Thoracic aorta (tissue), 2 donors: ENCODE measurements around the gene POFUT2. TPM values are rescaled to one million over a fixed set of nuclear protein-coding genes. Genes with fewer than 3 reads are reported as not detected.

Experiments
- ATAC-seq: fragments of 150-250 bp; one replicate; pipeline ENCODE4 v1.8.0; 2017; ENCODE audit warnings: low read depth; ENCODE audit not compliant: insufficient number of reproducible peaks, low FRiP score
- DNase-seq: peaks from one replicate; pipeline ENCODE4 v3.0.0-alpha.2; 2020; ENCODE audit warnings: low spot score
- H3K27ac ChIP-seq, 2 donors: fragments of 200-600 bp; sonication (generic); 1 replicate in 1 of 2; 2 replicates in 1 of 2; pipeline ENCODE4 v1.5.1; 2016; ENCODE audit warnings: mild to moderate bottlenecking in 2 of 2, moderate library complexity in 2 of 2
- H3K27me3 ChIP-seq: fragments of 200-600 bp; sonication (generic); replicated peaks from 2 replicates; pipeline ENCODE4 v1.6.0; 2016; ENCODE audit warnings: mild to moderate bottlenecking; ENCODE audit not compliant: insufficient read depth
- H3K36me3 ChIP-seq: fragments of 200-600 bp; sonication (generic); one replicate; pipeline ENCODE4 v1.5.1; 2016
- H3K4me1 ChIP-seq, 2 donors: fragments of 200-600 bp; sonication (generic); 1 replicate in 1 of 2; 2 replicates in 1 of 2; pipeline versions ENCODE4 v1.5.1 to v1.6.0; 2016; ENCODE audit warnings: low read depth in 2 of 2, mild to moderate bottlenecking in 1 of 2; ENCODE audit not compliant: control insufficient read depth in 1 of 2
- H3K4me3 ChIP-seq: fragments of 200-600 bp; sonication (generic); 2 replicates; pipeline ENCODE4 v1.5.1; 2016; ENCODE audit warnings: mild to moderate bottlenecking
- H3K9me3 ChIP-seq: fragments of 200-600 bp; sonication (generic); 2 replicates; pipeline ENCODE4 v1.5.1; 2016
- total RNA-seq, 2 donors: library from RNA; depleted of rRNA; stranded (reverse); fragments of >200 nt; gene quantifications; one replicate each; pipeline versions ENCODE4 v1.1.0 to v1.2.3, GENCODE V29; 2016
- TF ChIP-seq, protein P1 (sequence below): fragments of 200-600 bp; sonication (generic); IDR thresholded peaks from one replicate; pipeline ENCODE4 v1.5.1; 2019; ENCODE audit warnings: antibody characterized with exemption

POFUT2 gene
- total RNA-seq, 2 donors from 2014 or later = 70.8 to 87.3 TPM

GRCh38 chr21:45304945-45305344 is 17.2 kb upstream of the POFUT2 start:
- ATAC-seq = no peak
- no peak for DNase-seq
- Histone ChIP-seq H3K4me1 (peaks cover 8 to 43% of the 10 kb centered on the region in 2 donors), H3K27me3 (no peaks in the 10 kb centered on the region), H3K9me3 (no peaks in the 10 kb centered on the region), H3K27ac (no peak overlapping the region), H3K36me3 (no peaks in the 10 kb centered on the region), H3K4me3 (no peak overlapping the region)
- TF ChIP-seq, protein P1, sequence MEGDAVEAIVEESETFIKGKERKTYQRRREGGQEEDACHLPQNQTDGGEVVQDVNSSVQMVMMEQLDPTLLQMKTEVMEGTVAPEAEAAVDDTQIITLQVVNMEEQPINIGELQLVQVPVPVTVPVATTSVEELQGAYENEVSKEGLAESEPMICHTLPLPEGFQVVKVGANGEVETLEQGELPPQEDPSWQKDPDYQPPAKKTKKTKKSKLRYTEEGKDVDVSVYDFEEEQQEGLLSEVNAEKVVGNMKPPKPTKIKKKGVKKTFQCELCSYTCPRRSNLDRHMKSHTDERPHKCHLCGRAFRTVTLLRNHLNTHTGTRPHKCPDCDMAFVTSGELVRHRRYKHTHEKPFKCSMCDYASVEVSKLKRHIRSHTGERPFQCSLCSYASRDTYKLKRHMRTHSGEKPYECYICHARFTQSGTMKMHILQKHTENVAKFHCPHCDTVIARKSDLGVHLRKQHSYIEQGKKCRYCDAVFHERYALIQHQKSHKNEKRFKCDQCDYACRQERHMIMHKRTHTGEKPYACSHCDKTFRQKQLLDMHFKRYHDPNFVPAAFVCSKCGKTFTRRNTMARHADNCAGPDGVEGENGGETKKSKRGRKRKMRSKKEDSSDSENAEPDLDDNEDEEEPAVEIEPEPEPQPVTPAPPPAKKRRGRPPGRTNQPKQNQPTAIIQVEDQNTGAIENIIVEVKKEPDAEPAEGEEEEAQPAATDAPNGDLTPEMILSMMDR = no peak

GRCh38 chr21:45304476-45304830 is 16.8 kb upstream of the POFUT2 start:
- Histone ChIP-seq H3K36me3 (no peaks in the 10 kb centered on the region), H3K4me1 (peaks cover 12 to 43% of the 10 kb centered on the region in 2 donors), H3K27me3 (no peaks in the 10 kb centered on the region), H3K4me3 (no peak overlapping the region), H3K9me3 (no peaks in the 10 kb centered on the region), H3K27ac (no peak overlapping the region)
- DNase-seq (no peak), ATAC-seq (no peak)
- TF ChIP-seq, protein P1 = no peak

- Histone ChIP-seq H3K4me3 (no peak overlapping the region), H3K27ac (no peak overlapping the region), H3K9me3 (no peaks in the 10 kb centered on the region), H3K4me1 (peaks cover 12 to 43% of the 10 kb centered on the region in 2 donors), H3K36me3 (no peaks in the 10 kb centered on the region), H3K27me3 (no peaks in the 10 kb centered on the region)
- ATAC-seq (no peak), DNase-seq (no peak)
- TF ChIP-seq, protein P1 = no peak
These were observed 16.2 kb upstream of the POFUT2 start for GRCh38 chr21:45303751-45304475.

GRCh38 chr21:45303091-45303615 is 15.5 kb upstream of the POFUT2 start:
- DNase-seq (no peak), ATAC-seq (no peak)
- TF ChIP-seq, protein P1 = no peak
- Histone ChIP-seq H3K27me3 (no peaks in the 10 kb centered on the region), H3K9me3 (no peaks in the 10 kb centered on the region), H3K36me3 (no peaks in the 10 kb centered on the region), H3K27ac (no peak overlapping the region), H3K4me3 (no peak overlapping the region), H3K4me1 (peaks cover 9 to 36% of the 10 kb centered on the region in 2 donors)

DNA sequence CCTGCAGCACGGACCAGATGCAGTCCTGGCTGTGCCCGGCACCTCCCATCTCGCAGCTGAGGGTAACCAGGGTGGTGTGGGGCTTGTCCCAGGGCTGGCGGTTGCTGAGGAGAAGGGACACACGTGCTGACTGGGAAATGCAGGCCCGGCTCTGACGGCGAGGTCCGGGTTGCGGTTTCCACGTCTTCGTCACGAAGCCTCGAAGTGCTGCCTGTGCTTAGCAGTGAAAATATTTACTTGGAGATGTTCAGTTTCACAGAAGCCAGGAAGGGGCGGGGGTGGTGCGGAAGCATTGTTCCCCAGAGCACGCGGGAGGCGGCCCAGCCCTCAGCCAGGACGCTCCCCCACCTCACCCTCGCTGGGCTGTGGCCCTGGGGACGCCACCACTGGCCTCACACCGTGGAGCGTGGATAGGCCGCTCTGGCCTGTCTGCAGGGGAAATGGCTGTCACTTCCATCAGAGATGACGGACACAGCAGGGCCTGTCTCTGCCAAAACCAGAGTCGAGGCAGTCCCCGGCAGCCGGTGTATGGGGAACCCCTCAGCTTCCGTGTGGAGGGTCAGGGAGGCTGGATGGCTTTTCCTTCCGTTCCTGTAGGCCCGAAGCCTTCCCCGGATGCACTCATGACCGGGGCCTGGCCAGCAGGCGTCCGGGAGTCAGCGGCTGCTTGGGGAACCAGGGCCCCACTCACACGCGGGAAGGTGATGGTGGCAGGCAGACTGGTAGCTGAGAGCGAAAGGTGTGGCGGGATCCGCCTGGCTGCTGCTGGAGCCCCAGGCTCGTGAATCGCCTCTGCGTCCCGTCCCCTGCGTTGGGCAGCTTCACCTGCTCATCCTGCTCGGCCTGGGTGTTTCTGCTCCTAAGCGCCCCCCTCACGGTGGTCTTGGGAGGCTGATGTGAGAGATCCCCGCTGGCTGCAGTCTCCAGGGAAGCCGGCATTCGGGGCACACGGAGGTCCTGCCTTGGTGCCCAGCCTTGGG is 14.7 kb upstream of the POFUT2 start:
- DNase-seq = no peak
- no peaks in the 10 kb centered on the region for H3K27me3 ChIP-seq
- H3K27ac ChIP-seq = peak overlapping the region in 1 of 2 donors; percentile 35
- peaks cover 9 to 32% of the 10 kb centered on the region in 2 donors for H3K4me1 ChIP-seq
- no peak overlapping the region for H3K4me3 ChIP-seq
- H3K36me3 ChIP-seq = no peaks in the 10 kb centered on the region
- ATAC-seq = no peak
- no peaks in the 10 kb centered on the region for H3K9me3 ChIP-seq
- TF ChIP-seq, protein P1 = no peak
